Stimulated activated naive CD8-positive, alpha-beta T cell treated with anti-CD3 and anti-CD28 coated beads, Interleukin-15, amount 100 ng/mL, for 72 hours (primary cell): ENCODE data around the gene RC3H1.
"Not testable (repeated sequence)": the region's sequence is repeated elsewhere in the genome, so short reads cannot be mapped to it uniquely, and the experiment has no call there.

Source experiments
- ATAC-seq: fragments of 150-1000 bp; cut with Tn5 transposase; 2 replicates; pipeline ENCODE4 v1.10.0; 2021; ENCODE audit warnings: mild to moderate bottlenecking, moderate library complexity
- DNase-seq, 2 donors: peaks; one replicate each; pipeline ENCODE4 v3.0.0; 2021 to 2022
- H3K27ac Mint-ChIP-seq, 2 donors: one replicate each; pipeline ENCODE4 v1.8.0; 2022; ENCODE audit warnings: mild to moderate bottlenecking in 2 of 2, mixed read lengths in 2 of 2, moderate library complexity in 2 of 2
- H3K27me3 Mint-ChIP-seq: one replicate; pipeline ENCODE4 v1.8.0; 2022; ENCODE audit warnings: mixed read lengths
- H3K4me1 Mint-ChIP-seq: one replicate; pipeline ENCODE4 v1.8.0; 2022; ENCODE audit warnings: mild to moderate bottlenecking, mixed read lengths
- H3K4me3 Mint-ChIP-seq, 2 donors: one replicate each; pipeline ENCODE4 v1.8.0; 2022; ENCODE audit warnings: mild to moderate bottlenecking in 2 of 2, mixed read lengths in 2 of 2, moderate library complexity in 1 of 2
- H3K9me3 Mint-ChIP-seq, 2 donors: one replicate each; pipeline ENCODE4 v1.8.0; 2022; ENCODE audit warnings: mixed read lengths in 2 of 2

The RC3H1 gene

GRCh38 chr1:173934440-173934839, 87.7 kb downstream of the RC3H1 start:
- Mint-ChIP-seq H3K9me3 (no peaks in the 10 kb centered on the region), H3K4me1 (no peaks in the 10 kb centered on the region), H3K27me3 (no peaks in the 10 kb centered on the region), H3K27ac (no peak overlapping the region), H3K4me3 (no peak overlapping the region)
- DNase-seq (no peak), ATAC-seq (peak; percentile 9)

- H3K4me1 Mint-ChIP-seq, H3K4me3 Mint-ChIP-seq, H3K27ac Mint-ChIP-seq, ATAC-seq, DNase-seq, H3K9me3 Mint-ChIP-seq, H3K27me3 Mint-ChIP-seq: not testable (repeated sequence)
Measured at GRCh38 chr1:173930541-173930940, 91.6 kb downstream of the RC3H1 start.

DNA sequence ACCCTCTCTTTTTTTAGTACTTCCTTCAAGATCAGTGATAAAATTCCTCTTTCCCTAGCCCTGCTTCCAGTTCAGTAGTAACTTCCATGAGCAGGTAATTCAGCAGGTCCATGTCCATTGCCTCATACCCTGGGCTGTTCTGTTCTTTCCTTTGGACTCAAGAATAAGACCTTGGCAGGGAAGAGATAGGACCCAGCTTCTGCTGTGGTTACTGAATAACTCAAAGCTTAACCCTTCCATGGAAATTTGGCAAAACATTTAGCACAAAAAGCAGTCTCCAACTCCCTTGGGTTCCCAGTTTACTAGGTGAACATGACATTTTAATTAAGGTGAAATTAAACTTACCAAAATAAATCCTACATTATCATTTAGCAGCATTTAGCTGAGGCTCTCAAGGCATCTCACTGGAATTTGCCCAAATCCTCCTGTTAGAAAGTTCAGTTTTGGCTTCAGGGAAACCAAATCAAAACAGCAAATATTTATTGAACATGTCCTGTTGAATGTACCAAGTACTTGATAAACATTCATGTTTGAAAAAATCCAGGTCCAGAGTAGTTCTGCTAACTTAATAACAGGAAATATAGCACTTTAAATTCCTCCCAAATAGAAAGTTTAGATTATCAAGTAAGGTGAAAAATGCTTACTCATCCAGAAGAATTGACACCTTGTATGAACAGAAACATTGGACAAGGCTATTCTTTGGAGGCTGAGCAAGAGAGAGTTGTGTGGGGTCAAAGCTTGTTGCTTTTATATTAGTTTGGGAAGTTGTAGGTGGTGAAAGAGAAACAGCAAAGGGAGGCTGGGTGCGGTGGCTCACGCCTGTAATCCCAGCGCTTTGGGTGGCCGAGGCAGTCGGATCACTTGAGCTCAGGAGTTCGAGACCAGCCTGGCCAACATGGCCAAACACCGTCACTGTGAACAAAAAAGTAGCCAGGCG, 96.6 kb downstream of the RC3H1 start:
- Mint-ChIP-seq H3K27ac (no peak overlapping the region), H3K9me3 (no peaks in the 10 kb centered on the region), H3K4me1 (no peaks in the 10 kb centered on the region), H3K4me3 (no peak overlapping the region), H3K27me3 (no peaks in the 10 kb centered on the region)
- ATAC-seq (no peak), DNase-seq (no peak)

GRCh38 chr1:173920861-173921260, 101.3 kb downstream of the RC3H1 start:
- Mint-ChIP-seq H3K27ac (no peak overlapping the region), H3K9me3 (no peaks in the 10 kb centered on the region), H3K4me1 (no peaks in the 10 kb centered on the region), H3K27me3 (peaks cover 5% of the 10 kb centered on the region), H3K4me3 (no peak overlapping the region)
- no peak for ATAC-seq
- no peak for DNase-seq

DNA sequence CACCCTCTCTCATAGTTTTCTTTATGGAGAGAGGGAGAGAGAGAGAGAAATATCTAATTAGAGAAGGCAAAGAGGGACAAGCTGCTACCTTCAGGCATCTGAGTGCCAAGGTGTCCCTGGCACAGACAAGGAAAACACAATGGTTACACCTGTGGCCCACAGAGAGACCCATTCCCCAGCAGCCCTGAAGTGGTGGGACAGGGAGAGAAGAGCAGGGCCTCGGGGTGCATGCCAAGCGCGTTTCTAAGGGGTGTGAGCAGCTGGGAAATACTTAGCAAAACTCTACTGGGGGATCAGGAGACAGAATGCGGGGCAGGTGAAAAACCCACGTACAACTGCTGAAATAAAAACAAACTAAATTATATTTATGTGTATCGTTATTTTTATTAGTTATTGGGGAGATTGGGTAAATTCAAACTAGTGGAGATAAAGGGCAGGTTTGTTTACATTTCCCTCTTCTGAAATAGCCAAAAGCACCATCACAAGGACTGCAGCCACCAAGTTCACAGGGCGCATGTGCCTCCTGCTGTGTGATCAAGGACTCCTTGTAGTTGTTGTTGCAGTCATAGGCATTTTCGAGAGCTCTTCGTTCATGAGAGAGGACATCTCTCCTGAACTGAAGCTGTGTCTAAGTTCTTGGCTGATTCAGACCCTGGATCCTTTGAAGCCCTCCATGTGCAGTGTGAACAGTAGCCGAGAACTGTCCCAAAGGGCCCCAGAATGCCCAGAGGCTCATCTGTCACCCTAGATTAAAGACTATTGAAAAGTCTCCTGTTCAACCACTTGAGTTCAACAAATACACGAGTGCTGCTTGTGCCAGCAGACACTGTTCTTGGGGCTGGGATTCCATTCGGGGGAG, 104.3 kb downstream of the RC3H1 start:
- no peaks in the 10 kb centered on the region for H3K4me1 Mint-ChIP-seq
- H3K9me3 Mint-ChIP-seq: no peaks in the 10 kb centered on the region
- DNase-seq (no peak), ATAC-seq (no peak)
- H3K4me3 Mint-ChIP-seq: no peak overlapping the region
- H3K27me3 Mint-ChIP-seq: peaks cover 5% of the 10 kb centered on the region
- peak overlapping the region in 1 of 2 donors; percentile 19 for H3K27ac Mint-ChIP-seq

GRCh38 chr1:173917149-173917548, 105.0 kb downstream of the RC3H1 start, which contains the start of gene SERPINC1:
Gene SERPINC1 (minus strand): TSS chr1:173917327. CDS start chr1:173917259, 68 bp downstream.
- H3K9me3 Mint-ChIP-seq: no peaks in the 10 kb centered on the region
- ATAC-seq (no peak), DNase-seq (no peak)
- H3K27ac Mint-ChIP-seq: peak within 1 kb of the TSS in 1 of 2 donors; percentile 19
- no peaks in the 10 kb centered on the region for H3K4me1 Mint-ChIP-seq
- H3K4me3 Mint-ChIP-seq: no peak within 1 kb of the TSS
- peaks cover 5% of the 10 kb centered on the region for H3K27me3 Mint-ChIP-seq

- ATAC-seq (no peak), DNase-seq (no peak)
- Mint-ChIP-seq H3K27me3 (peaks cover 5% of the 10 kb centered on the region), H3K9me3 (no peaks in the 10 kb centered on the region), H3K4me3 (no peak overlapping the region), H3K27ac (no peak overlapping the region), H3K4me1 (no peaks in the 10 kb centered on the region)
Measured at GRCh38 chr1:173916667-173917066, 105.5 kb downstream of the RC3H1 start.

DNA sequence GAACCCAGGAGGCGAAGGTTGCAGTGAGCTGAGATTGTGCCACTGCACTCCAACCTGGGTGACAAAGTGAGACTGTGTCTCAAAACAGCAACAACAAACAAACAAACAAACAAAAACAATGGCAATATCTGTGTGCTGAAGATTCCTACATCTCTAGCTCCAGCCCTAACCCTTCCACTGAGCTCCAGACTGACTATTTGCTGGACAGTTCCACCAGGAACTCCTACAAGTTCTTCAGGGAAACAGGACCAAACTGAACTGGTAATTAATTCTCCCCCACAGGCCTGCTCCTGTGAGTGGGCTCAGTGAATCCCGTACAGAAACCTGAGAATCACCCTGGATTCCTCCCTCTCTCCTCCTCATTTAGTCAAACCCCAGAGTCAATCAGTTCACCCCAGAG, 106.6 kb downstream of the RC3H1 start:
- no peak overlapping the region for H3K4me3 Mint-ChIP-seq
- ATAC-seq: no peak
- H3K27me3 Mint-ChIP-seq: peaks cover 5% of the 10 kb centered on the region

GRCh38 chr1:173914366-173914871, 107.7 kb downstream of the RC3H1 start:
- Mint-ChIP-seq H3K9me3 (no peaks in the 10 kb centered on the region), H3K4me3 (no peak overlapping the region), H3K27me3 (peaks cover 5% of the 10 kb centered on the region), H3K27ac (no peak overlapping the region), H3K4me1 (no peaks in the 10 kb centered on the region)
- DNase-seq (no peak), ATAC-seq (no peak)

More for the DNA sequence above, 106.6 kb downstream of the RC3H1 start:
- Mint-ChIP-seq H3K9me3 (no peaks in the 10 kb centered on the region), H3K27ac (no peak overlapping the region), H3K4me1 (no peaks in the 10 kb centered on the region)
- no peak for DNase-seq

- Mint-ChIP-seq H3K4me3 (no peak overlapping the region), H3K4me1 (no peaks in the 10 kb centered on the region), H3K9me3 (no peaks in the 10 kb centered on the region), H3K27ac (no peak overlapping the region), H3K27me3 (peaks cover 5% of the 10 kb centered on the region)
- DNase-seq: no peak
- no peak for ATAC-seq
Measured at GRCh38 chr1:173913111-173913510, 109.0 kb downstream of the RC3H1 start.

DNA sequence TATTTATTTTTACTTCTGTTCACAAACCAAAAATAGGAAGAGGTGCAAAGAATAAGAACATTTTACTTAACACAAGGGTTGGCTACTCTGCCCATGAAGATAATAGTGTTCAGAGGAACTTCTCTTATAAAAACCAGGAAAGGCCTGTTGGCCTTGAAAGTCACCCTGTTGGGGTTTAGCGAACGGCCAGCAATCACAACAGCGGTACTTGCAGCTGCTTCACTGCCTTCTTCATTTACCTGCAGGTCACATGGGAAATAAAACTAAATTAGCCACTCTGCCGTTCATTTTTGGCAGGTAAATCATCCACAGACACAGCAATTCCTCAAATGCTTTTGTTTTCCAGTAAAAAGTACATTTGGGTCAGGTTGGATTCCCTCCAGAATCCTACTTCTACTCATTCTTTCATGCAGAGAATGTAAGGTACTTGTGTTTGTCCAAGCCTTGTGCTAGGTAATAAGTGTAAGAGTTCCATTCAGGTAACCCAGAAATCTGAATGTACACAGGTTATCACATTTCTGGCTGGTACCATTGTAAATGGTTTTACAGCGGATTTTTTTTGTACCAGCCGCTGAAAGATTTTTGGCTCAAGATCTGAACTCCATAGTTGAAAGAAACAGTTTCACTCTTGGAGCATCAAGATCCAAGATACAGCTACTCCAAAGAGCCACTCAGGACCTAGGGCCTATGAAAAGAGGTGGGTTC, 118.2 kb downstream of the RC3H1 start:
- DNase-seq (no peak), ATAC-seq (no peak)
- H3K27me3 Mint-ChIP-seq: no peaks in the 10 kb centered on the region
- H3K4me1 Mint-ChIP-seq: peaks cover 9% of the 10 kb centered on the region
- H3K9me3 Mint-ChIP-seq: peaks cover 0 to 7% of the 10 kb centered on the region in 2 donors
- H3K27ac Mint-ChIP-seq: no peak overlapping the region
- H3K4me3 Mint-ChIP-seq: no peak overlapping the region

- Mint-ChIP-seq H3K27ac (no peak overlapping the region), H3K4me3 (no peak overlapping the region), H3K27me3 (no peaks in the 10 kb centered on the region), H3K9me3 (peaks cover 0 to 5% of the 10 kb centered on the region in 2 donors), H3K4me1 (peaks cover 9% of the 10 kb centered on the region)
- ATAC-seq: no peak
- no peak for DNase-seq
Measured at GRCh38 chr1:173900992-173901391, 121.2 kb downstream of the RC3H1 start.

GRCh38 chr1:173900427-173900826, 121.7 kb downstream of the RC3H1 start:
- ATAC-seq: peak; percentile 39
- H3K4me3 Mint-ChIP-seq: no peak overlapping the region

GRCh38 chr1:173894189-173894588, 128.0 kb downstream of the RC3H1 start:
- DNase-seq (no peak), ATAC-seq (no peak)
- Mint-ChIP-seq H3K4me3 (no peak overlapping the region), H3K4me1 (no peaks in the 10 kb centered on the region), H3K27ac (no peak overlapping the region), H3K27me3 (no peaks in the 10 kb centered on the region), H3K9me3 (no peaks in the 10 kb centered on the region)

More at GRCh38 chr1:173900427-173900826, 121.7 kb downstream of the RC3H1 start:
- Mint-ChIP-seq H3K27ac (no peak overlapping the region), H3K9me3 (no peaks in the 10 kb centered on the region), H3K27me3 (no peaks in the 10 kb centered on the region), H3K4me1 (peaks cover 9% of the 10 kb centered on the region)
- DNase-seq: no peak

- DNase-seq (no peak), ATAC-seq (no peak)
- no peaks in the 10 kb centered on the region for H3K9me3 Mint-ChIP-seq
- H3K27me3 Mint-ChIP-seq: no peaks in the 10 kb centered on the region
- no peaks in the 10 kb centered on the region for H3K4me1 Mint-ChIP-seq
- no peak overlapping the region for H3K27ac Mint-ChIP-seq
- H3K4me3 Mint-ChIP-seq: no peak overlapping the region
Measured at GRCh38 chr1:173893611-173894010, 128.5 kb downstream of the RC3H1 start.
